HS-27A (cell line): Measurements from ENCODE around the gene ABCG4.

ENCODE experiments used
- DNase-seq: peaks from one replicate; pipeline ENCODE4 v3.0.0-alpha.2; 2012; ENCODE audit warnings: low read depth, missing footprints

The ABCG4 gene

DNA sequence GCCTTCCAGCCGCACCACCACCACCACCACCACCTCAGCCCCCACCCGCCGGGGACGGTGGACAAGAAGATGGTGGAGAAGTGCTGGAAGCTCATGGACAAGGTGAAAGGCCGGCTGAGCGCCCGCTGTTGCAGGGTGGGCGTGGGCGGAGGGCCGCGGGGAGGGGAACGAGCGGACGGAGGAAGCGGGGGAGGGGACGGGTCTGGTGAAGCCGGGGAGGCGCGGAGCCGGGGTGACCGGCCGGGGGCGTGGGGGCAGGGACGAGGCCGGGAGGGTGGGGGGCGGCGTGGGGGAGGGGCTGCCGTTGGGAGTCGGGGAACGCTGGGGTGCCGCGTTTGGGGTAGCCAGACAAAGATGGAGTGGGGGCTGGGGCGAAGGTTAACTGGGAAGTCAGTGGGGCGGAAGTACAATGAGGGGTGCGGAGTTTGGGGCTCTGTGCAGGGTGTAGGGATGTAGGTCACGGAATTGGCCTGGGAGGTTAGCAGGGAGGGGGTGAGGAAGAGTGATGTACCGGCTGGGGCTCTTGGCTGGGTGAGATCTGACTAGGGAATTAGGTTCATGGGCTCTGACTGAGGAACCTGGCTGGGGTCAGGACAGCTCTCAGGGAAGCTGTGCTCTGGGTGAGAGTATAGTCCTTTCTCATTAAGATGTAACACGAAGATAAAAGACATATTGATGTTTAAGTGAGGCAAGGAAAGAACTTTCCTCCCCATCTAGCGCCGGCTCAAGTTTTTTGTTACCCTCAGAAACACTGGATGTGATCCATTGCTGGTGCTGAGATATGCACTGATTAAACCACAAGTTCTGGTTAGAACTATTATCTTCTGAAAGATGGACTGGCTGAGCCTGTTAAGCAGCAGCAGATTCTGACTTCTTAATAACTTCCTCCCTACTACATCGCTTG lies 57.9 kb downstream of the ABCG4 start:
- no peak for DNase-seq

DNA sequence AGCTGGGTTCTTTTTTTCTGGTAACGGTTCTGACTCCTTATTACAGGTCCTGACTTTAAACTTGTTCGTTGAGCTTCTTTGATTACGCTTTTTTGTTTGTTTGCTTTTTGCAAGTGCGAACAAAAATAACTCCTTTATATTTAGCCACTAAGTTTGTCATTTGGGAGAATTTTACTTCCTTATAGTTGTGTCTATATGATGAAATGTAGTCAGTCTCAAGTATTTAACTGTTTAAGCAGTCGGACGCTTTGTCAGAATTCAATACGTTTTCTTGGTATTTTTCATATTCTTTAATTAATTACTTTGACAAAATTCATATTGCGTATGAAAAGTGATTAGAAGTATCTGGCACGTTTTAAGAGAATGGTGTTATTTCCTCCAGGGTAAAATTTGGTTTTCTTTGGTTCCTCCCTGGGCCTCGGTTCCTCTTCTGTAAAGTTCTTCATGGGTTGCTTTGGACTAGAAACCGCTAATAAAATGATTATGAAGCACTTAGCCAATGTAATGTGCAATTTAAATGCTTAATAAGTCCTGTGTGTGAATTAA lies 58.6 kb downstream of the ABCG4 start:
- no peak for DNase-seq

DNA sequence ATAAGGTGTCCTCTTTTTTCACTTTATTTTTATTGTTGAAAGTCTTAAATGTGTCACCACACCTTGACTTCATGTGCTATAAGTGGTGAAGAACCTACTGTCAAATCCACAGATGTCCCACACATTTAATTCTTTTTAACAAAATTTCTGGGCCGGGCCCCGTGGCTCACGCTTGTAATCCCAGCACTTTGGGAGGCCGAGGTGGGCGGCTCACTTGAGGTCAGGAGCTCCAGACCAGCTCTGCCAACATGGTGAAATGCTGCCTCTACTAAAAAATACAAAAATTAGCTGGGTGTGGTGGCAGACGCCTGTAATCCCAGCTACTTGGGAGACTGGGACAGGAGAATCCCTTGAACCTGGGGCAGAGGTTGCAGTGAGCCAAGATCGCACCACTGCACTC lies 60.3 kb downstream of the ABCG4 start:
- no peak for DNase-seq

DNA sequence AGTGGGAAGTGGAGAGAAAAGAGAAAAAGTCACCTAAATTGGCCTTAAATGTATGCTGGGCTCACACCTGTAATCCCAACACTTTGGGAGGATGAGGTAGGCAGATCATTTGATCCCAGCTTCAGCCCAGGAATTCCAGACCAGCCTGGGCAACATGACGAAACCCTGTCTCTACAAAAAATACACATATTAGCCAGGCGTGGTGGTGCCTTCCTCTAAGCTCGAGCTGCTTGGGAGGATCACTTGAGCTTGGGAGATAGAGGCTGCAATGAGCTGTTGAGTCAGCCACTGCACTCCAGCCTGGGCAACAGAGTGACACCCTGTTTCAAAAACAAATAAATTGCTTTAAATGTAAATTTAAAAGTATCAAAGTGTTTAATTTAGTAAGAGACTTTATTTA lies 61.2 kb downstream of the ABCG4 start:
- no peak for DNase-seq
